ENCODE results near the gene KCNJ10.

Gene KCNJ10

GRCh38 chr1:159962176-159962575 is 107.8 kb downstream of the KCNJ10 start:
- DNase-seq (ENCODE audit: low spot score): no peak

- no peak for DNase-seq (ENCODE audit: low spot score)
Observed at GRCh38 chr1:159961636-159962035, 108.3 kb downstream of the KCNJ10 start.

DNA sequence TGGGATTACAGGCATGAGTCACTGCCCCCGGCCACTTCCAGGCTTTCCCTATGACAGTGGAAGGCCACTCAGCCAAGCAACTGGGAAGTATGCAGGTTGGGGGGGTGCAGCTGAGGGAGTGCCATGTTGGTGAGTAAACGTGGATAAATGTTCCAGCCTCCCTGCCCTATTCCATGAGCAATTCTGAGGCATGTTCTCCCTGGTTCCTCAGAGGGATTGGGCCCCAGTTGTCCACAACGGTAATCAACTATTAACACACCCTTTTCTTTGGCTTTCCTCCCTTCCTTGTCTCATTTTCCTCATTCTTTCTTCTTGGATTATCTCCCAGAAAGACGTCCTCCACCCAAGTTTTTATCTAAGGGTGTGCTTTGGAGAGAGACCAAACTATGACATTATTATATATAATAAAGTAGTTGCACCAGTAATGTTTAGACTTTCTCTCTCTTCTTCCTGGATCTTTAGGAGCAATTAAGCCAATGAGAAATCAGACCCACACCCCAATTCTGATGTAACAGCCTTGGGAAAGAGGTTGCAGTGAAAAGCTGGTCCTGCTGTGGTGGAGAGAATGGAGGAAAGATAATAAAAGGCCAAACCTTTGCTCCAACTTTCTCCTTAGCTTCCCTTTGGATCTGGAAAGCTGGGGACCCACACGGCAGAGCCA is 109.1 kb downstream of the KCNJ10 start:
- DNase-seq (ENCODE audit: low spot score): no peak

- no peak for DNase-seq (ENCODE audit: low spot score)
Observed at GRCh38 chr1:159959451-159959850, 110.5 kb downstream of the KCNJ10 start.

GRCh38 chr1:159958719-159959380 is 111.1 kb downstream of the KCNJ10 start:
- DNase-seq (ENCODE audit: low spot score): no peak

GRCh38 chr1:159957824-159958268 is 112.1 kb downstream of the KCNJ10 start:
- DNase-seq (ENCODE audit: low spot score): no peak

DNA sequence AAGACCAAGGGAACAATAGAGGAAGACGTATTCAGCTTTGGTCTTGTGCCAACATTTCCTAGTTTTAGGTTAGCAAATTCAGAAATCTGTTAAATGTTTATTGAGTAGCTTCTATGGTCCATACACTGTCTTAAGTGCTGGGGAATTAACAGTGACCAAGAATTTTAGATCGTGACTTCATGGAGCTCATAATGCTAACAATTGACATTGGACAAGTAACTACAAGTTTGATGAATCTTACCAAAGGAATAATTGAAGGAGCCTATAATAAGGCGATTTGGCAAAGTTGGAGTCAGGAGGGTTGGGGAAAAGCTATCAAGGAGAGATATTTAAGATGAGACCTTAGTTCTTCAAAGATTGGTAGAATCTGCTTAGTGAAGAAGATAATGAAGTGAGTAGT is 114.5 kb downstream of the KCNJ10 start:
- no peak for DNase-seq (ENCODE audit: low spot score)

DNA sequence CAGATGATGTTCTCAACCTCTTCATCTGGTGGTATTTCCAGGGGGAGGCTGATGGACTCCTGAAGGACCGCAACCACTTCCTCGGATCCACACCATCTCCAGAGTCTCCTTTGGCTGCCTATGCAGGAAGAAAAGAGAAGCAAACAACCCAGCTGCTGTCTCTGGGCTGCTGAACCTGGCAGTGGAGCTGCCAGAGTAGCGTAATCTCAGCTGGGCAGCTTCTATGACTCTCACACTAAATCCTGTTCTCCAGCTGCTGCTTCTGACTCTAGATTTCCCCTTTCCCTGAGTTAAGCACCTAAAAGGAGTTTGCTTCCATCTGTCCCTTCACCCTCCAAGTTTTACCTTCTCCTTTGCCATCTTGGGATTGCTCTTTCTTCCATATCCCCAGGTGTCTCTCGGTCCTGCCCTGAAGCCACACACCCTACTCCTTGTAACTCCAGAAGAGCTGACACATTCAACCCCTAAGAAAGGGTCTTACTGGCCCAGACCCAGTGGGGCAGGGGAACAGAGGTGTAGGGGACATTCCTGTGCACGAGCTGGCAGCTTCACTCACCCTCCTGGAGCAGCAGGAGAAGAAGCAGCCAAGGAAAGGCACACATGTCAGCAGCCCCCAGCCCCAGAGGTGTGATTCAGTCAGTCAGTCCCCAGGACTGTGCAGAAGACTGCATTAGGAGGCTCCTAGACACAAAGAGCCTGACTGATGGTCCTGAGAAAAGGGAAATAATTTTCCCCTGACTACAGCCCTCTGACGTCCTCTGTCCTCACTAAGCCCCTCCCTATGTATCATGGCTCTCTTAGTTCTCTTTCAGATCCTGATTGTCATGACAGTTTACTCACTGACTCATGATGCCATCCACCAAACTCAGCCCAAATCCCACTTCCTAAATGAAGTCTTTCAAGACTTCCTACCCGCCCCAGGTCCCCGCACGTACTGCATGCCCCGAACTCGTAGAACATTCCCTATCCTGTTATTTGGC is 116.1 kb downstream of the KCNJ10 start, which contains the start of gene SLAMF9:
Gene SLAMF9 (minus strand): TSS at position 702 of the 980 bp plus-strand sequence. CDS start 100 bp downstream, at position 602.
- no peak for DNase-seq (ENCODE audit: low spot score)

GRCh38 chr1:159952932-159953331 is 117.0 kb downstream of the KCNJ10 start:
- DNase-seq (ENCODE audit: low spot score): no peak

DNA sequence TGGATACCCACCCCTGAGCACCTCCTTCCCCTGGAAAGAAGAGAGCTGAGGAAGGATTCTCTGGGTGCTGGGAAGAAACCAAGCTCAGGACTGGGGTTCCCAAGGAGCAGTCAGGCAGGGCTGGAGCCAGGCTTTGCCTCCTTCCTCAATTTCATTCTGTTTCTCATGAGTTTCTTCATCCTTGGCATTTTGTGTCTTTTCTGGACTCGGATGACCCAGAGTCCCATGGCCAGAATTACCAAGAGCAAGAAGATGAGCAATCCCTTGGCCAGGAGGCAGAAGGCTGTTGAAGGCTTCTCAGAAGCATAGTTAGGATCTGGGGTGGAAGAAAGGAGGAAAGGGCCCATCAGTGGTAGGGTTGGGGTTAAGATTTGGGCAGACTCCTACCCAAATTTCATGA is 118.4 kb downstream of the KCNJ10 start:
- no peak for DNase-seq (ENCODE audit: low spot score)

- DNase-seq (ENCODE audit: low spot score): no peak
Observed at GRCh38 chr1:159951016-159951415, 118.9 kb downstream of the KCNJ10 start.

DNA sequence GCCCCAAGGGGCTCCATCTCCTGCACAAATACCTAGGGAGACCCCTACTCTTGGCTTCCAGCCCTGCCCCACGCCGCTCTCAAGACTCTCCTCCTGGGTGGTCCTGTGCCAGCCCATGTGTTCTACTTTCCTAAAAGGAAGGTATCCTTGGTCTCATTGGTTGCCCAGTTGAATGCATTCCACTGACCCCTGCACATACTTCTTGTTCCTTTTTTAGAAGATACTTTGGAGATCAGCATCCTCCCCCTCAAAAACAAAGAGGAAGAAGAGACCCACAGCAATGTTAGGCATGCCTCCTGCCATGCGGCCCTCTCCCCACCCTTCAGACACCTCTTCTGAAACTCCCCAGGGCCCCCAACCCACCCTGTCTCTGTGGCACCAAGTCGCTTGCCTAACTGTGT is 120.0 kb downstream of the KCNJ10 start:
- DNase-seq (ENCODE audit: low spot score): no peak

DNA sequence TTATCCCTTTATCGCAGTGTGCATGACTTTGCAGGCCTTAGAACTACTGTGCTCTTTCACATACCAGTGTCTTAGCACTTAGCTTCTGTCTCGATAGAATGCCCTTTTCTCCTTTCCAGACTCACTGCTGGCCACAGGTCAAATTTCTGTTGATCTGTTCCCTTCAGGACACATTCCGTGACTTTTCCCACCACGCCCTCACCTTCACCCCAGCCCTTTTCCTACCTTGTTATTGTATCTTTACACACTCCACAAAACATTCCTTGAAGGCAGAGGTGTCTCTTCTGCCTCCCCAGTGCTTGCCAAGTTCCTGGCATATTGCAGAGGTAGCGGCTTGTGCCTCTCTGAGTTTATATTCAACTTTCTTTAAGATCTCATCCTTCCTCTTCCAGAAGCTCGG is 120.8 kb downstream of the KCNJ10 start:
- DNase-seq (ENCODE audit: low spot score): no peak

Measured in SW480 (cell line).